CD4-positive, alpha-beta T cell treated with Interleukin-2 at 100 ng/mL for 4 hours (primary cell): ENCODE results near the gene QRICH2.
"Not testable (repeated sequence)": the region's sequence is repeated elsewhere in the genome, so short reads cannot be mapped to it uniquely, and the experiment has no call there.

ENCODE experiments used
- DNase-seq: peaks from one replicate; pipeline ENCODE4 v3.0.0-alpha.2; 2020; ENCODE audit warnings: low spot score

QRICH2 gene

GRCh38 chr17:76326306-76326705 is 18.2 kb upstream of the QRICH2 start:
- no peak for DNase-seq

GRCh38 chr17:76318586-76318985 is 10.5 kb upstream of the QRICH2 start:
- DNase-seq: no peak

- DNase-seq: no peak
These were observed 9.5 kb upstream of the QRICH2 start for GRCh38 chr17:76317535-76317934.

GRCh38 chr17:76314392-76315227 is 6.5 kb upstream of the QRICH2 start:
- DNase-seq: no peak

GRCh38 chr17:76312735-76313134 is 4.7 kb upstream of the QRICH2 start:
- no peak for DNase-seq

- no peak for DNase-seq
These were observed 1.4 kb upstream of the QRICH2 start for GRCh38 chr17:76309461-76309860.

- no peak for DNase-seq
These were observed 644 bp downstream of the QRICH2 start for GRCh38 chr17:76307299-76307965.

GRCh38 chr17:76305135-76305454 is 3.0 kb downstream of the QRICH2 start:
- not testable (repeated sequence) for DNase-seq

- DNase-seq: no peak
These were observed 3.6 kb downstream of the QRICH2 start for GRCh38 chr17:76304226-76305134.

GRCh38 chr17:76297436-76297835 is 10.6 kb downstream of the QRICH2 start:
- DNase-seq: no peak

- no peak for DNase-seq
These were observed 11.2 kb downstream of the QRICH2 start for GRCh38 chr17:76296889-76297288.

- no peak for DNase-seq
These were observed 11.9 kb downstream of the QRICH2 start for GRCh38 chr17:76296186-76296585.

- DNase-seq: no peak
These were observed 15.0 kb downstream of the QRICH2 start for GRCh38 chr17:76293106-76293505.

GRCh38 chr17:76292567-76292966 is 15.5 kb downstream of the QRICH2 start:
- DNase-seq: no peak

- DNase-seq: no peak
These were observed 26.3 kb downstream of the QRICH2 start for GRCh38 chr17:76281573-76282371.

GRCh38 chr17:76280650-76281049 is 27.4 kb downstream of the QRICH2 start:
- DNase-seq: no peak

GRCh38 chr17:76279742-76280287 is 28.3 kb downstream of the QRICH2 start:
- DNase-seq: no peak

GRCh38 chr17:76278952-76279741 is 28.9 kb downstream of the QRICH2 start:
- DNase-seq: peak; percentile 85

- no peak for DNase-seq
These were observed 29.7 kb downstream of the QRICH2 start for GRCh38 chr17:76278268-76278908.
